Nephron progenitor cell (in vitro differentiated cells): Measurements from ENCODE around the gene DAB1.

Experiments used
- DNase-seq: peaks from one replicate; pipeline ENCODE4 v3.0.0; 2021
- H3K27ac Mint-ChIP-seq: 2 replicates; pipeline ENCODE4 v1.8.0; 2021; ENCODE audit warnings: mild to moderate bottlenecking, moderate library complexity, mixed read lengths
- H3K27me3 Mint-ChIP-seq: 2 replicates; pipeline ENCODE4 v1.8.0; 2021; ENCODE audit warnings: mild to moderate bottlenecking, low read depth, mixed read lengths; ENCODE audit not compliant: poor library complexity
- H3K36me3 Mint-ChIP-seq: 2 replicates; pipeline ENCODE4 v1.8.0; 2021; ENCODE audit warnings: low read depth, mixed read lengths
- H3K4me1 Mint-ChIP-seq: 2 replicates; pipeline ENCODE4 v1.8.0; 2021; ENCODE audit warnings: mixed read lengths
- H3K4me3 Mint-ChIP-seq: 2 replicates; pipeline ENCODE4 v1.8.0; 2021; ENCODE audit warnings: mild to moderate bottlenecking, moderate library complexity, mixed read lengths
- H3K9me3 Mint-ChIP-seq: 2 replicates; pipeline ENCODE4 v1.8.0; 2021; ENCODE audit warnings: mild to moderate bottlenecking, moderate library complexity, mixed read lengths
- TF ChIP-seq, protein P1 (sequence below): fragments of 200-600 bp; sonication (generic); IDR thresholded peaks from 2 replicates; pipeline ENCODE4 v1.5.0; 2021; ENCODE audit warnings: antibody characterized with exemption

The DAB1 gene

DNA sequence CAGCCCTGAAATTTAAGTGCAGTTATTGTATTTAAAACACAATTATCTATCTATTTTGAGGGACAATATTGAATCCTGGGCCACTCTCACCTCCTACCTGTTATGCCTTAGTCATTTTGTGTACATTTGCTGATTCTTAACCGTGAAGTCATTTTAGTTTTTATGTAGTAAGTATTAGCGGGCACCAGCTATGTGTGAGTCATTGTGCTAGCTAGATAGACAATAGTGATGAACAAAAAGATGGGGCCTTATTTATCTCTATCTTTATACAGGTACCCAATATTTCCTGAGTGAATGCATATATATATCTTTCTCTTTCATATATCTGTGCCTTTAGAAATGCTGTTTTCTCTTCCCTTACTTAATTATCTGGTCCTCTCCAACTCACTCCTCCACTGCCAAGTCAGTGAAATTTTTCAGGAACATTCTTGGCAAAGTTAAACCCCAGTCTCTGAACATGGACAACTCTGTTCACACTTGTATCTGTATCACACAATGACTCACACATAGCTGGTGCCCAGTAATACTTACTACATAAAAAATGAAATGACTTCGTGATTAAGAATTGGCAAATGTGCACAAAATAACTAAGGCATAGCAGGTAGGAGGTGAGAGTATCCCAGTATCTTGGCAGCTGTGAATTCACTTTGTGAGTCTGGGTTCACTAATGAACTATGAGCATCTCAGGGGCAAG is 292.0 kb downstream of the DAB1 start:
- H3K9me3 Mint-ChIP-seq: no peaks in the 10 kb centered on the region
- peaks cover 3% of the 10 kb centered on the region for H3K27me3 Mint-ChIP-seq
- TF ChIP-seq, protein P1, sequence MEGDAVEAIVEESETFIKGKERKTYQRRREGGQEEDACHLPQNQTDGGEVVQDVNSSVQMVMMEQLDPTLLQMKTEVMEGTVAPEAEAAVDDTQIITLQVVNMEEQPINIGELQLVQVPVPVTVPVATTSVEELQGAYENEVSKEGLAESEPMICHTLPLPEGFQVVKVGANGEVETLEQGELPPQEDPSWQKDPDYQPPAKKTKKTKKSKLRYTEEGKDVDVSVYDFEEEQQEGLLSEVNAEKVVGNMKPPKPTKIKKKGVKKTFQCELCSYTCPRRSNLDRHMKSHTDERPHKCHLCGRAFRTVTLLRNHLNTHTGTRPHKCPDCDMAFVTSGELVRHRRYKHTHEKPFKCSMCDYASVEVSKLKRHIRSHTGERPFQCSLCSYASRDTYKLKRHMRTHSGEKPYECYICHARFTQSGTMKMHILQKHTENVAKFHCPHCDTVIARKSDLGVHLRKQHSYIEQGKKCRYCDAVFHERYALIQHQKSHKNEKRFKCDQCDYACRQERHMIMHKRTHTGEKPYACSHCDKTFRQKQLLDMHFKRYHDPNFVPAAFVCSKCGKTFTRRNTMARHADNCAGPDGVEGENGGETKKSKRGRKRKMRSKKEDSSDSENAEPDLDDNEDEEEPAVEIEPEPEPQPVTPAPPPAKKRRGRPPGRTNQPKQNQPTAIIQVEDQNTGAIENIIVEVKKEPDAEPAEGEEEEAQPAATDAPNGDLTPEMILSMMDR: no peak
- no peak overlapping the region for H3K4me3 Mint-ChIP-seq
- DNase-seq: no peak
- H3K36me3 Mint-ChIP-seq: no peaks in the 10 kb centered on the region
- H3K27ac Mint-ChIP-seq: no peak overlapping the region
- peaks cover 7% of the 10 kb centered on the region for H3K4me1 Mint-ChIP-seq

DNA sequence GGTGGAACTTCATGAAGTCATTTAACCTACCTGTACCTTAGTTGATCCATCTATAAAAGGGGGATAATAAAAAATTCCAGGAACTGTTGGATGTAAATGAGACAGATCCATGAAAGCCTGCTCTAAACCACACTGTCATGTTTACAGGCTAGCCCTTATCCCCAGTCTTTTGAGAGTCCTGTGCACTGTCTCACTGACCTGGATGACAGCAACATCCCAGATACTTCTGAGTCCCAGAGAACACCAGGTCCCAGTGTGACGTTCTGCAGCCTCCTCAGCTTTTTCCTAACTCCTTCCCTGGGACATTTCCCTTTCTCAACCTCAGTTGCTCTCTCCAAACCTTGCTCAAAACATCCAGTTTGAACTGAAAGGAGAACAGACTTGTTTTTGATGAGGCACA is 292.6 kb downstream of the DAB1 start:
- peaks cover 5% of the 10 kb centered on the region for H3K27me3 Mint-ChIP-seq
- H3K36me3 Mint-ChIP-seq: no peaks in the 10 kb centered on the region
- no peak overlapping the region for H3K4me3 Mint-ChIP-seq
- H3K4me1 Mint-ChIP-seq: peaks cover 7% of the 10 kb centered on the region
- TF ChIP-seq, protein P1: no peak
- H3K27ac Mint-ChIP-seq: no peak overlapping the region
- DNase-seq: no peak
- no peaks in the 10 kb centered on the region for H3K9me3 Mint-ChIP-seq

DNA sequence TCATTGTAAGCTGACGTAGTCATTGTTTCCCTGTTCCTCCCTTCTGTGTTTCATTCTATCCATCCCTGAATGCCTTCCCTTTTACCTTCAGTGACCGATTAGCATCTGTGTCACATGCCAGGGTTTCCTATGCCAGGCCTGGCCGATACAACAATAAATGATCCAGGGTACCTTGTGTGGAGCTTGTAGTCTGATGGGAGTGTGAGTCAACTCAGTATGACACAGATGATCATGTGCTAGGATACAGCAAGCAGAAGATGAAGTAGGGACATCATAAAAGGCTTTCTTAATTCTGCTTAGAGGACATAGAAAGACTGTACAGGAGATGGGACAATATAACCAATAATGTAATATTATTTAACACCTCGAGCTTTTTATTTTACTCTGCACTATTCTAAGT is 294.0 kb downstream of the DAB1 start:
- H3K27ac Mint-ChIP-seq: no peak overlapping the region
- TF ChIP-seq, protein P1: no peak
- DNase-seq: no peak
- H3K27me3 Mint-ChIP-seq: peaks cover 10% of the 10 kb centered on the region
- peaks cover 7% of the 10 kb centered on the region for H3K4me1 Mint-ChIP-seq
- no peaks in the 10 kb centered on the region for H3K9me3 Mint-ChIP-seq
- no peaks in the 10 kb centered on the region for H3K36me3 Mint-ChIP-seq
- H3K4me3 Mint-ChIP-seq: no peak overlapping the region

DNA sequence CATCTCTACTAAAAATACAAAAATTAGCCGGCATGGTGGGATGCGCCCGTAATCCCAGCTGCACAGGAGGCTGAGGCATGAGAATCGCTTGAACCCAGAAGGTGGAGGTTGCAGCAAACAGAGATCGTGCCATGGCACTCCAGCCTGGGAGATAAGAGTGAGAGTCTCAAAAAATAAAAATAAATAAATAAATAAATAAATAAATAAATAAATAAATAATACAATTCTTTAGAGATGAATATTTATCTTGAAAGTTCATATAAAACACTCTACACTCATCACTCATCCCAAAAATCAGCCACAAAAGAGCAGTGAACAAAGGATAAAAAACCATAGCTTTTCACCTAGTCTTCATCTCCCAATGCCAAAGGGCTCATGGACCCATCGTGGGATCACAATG is 295.9 kb downstream of the DAB1 start:
- Mint-ChIP-seq H3K9me3 (no peaks in the 10 kb centered on the region), H3K4me1 (peaks cover 7% of the 10 kb centered on the region), H3K27me3 (peaks cover 12% of the 10 kb centered on the region), H3K36me3 (no peaks in the 10 kb centered on the region), H3K4me3 (no peak overlapping the region), H3K27ac (no peak overlapping the region)
- no peak for DNase-seq
- TF ChIP-seq, protein P1: no peak

DNA sequence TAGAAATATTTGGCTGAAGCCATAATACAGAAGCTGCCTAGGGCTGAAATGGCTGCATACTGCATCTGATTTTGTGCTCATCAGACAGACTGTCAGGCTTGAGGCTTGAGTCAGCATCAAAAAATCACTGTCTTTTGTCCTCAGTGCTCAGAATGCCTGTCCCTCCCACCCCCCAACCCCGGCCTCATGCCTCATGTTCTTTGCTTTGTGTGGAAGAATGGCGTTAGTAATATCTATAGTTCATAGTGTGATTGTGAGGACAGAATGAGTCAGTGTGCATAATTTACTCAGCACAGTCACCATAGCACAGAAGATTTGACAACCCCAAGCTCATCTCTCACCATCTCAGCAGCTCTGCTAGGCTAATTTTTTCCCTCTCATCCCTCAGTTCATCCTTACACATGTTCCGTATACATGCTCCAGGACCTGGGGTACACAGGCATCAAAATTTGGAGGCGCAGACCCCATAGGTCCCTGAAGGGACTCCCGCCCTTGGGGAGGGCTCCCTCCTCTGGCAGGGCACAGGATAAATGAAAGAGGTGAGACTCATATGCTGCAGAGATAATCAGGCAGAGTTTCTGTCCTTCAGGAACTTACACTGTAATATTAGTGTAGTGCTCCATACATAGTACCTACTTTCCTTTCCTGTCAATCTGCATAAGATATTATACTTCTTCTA is 299.0 kb downstream of the DAB1 start:
- Mint-ChIP-seq H3K27me3 (peaks cover 17% of the 10 kb centered on the region), H3K9me3 (no peaks in the 10 kb centered on the region), H3K27ac (no peak overlapping the region), H3K4me3 (no peak overlapping the region), H3K4me1 (peaks cover 7% of the 10 kb centered on the region), H3K36me3 (no peaks in the 10 kb centered on the region)
- TF ChIP-seq, protein P1: no peak
- no peak for DNase-seq

DNA sequence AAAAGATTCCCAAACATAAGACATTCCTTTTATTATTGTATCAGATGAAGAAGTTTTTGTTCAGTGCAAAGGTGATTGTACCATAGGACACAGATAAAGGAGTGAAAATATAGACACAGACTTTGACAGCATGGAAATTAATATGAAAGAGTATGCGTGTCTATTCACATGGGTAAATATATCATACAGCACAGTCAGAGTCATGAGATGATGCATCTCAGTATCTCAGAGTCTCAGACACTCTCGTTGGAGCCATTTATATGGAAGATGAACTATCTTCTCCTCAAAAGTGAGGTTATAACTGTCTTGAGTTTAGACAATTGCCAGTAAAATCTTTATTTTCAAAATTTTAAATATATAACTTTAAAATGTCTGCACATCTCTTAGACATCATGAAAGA is 299.7 kb downstream of the DAB1 start:
- no peak for DNase-seq
- Mint-ChIP-seq H3K4me3 (no peak overlapping the region), H3K27ac (no peak overlapping the region), H3K36me3 (no peaks in the 10 kb centered on the region), H3K4me1 (peaks cover 11% of the 10 kb centered on the region), H3K9me3 (no peaks in the 10 kb centered on the region), H3K27me3 (peaks cover 17% of the 10 kb centered on the region)
- TF ChIP-seq, protein P1: no peak
